Loucy (cell line): ENCODE measurements around the gene CYYR1.

Experiments used
- H2AFZ ChIP-seq: fragments of 200-600 bp; sonication (generic); 2 replicates; pipeline ENCODE4 v1.6.0; 2016; ENCODE audit warnings: antibody characterized with exemption, mild to moderate bottlenecking, low read length, moderate library complexity
- H3F3A ChIP-seq: fragments of 200-600 bp; 2 replicates; pipeline ENCODE4 v1.6.0; 2016; ENCODE audit warnings: antibody characterized with exemption, low read depth, mild to moderate bottlenecking
- H3K27me3 ChIP-seq: fragments of 200-600 bp; sonication (generic); 2 replicates; pipeline ENCODE4 v1.6.1; 2014; ENCODE audit warnings: low read length, mild to moderate bottlenecking; ENCODE audit not compliant: insufficient read depth, poor library complexity, severe bottlenecking
- H3K36me3 ChIP-seq: fragments of 200-600 bp; sonication (generic); 2 replicates; pipeline ENCODE4 v1.6.1; 2016; ENCODE audit warnings: low read length; ENCODE audit not compliant: insufficient read depth
- H3K4me1 ChIP-seq: fragments of 200-600 bp; sonication (generic); 2 replicates; pipeline ENCODE4 v1.5.1; 2014; ENCODE audit warnings: low read length, mild to moderate bottlenecking; ENCODE audit not compliant: insufficient read depth, poor library complexity, severe bottlenecking
- H3K4me2 ChIP-seq: fragments of 200-600 bp; sonication (generic); 2 replicates; pipeline ENCODE4 v1.6.0; 2014; ENCODE audit warnings: antibody characterized with exemption, low read length, low read depth, mild to moderate bottlenecking; ENCODE audit not compliant: poor library complexity, severe bottlenecking
- H3K4me3 ChIP-seq: fragments of 200-600 bp; sonication (generic); 2 replicates; pipeline ENCODE4 v1.5.1; 2014; ENCODE audit warnings: low read length, mild to moderate bottlenecking, mixed read lengths; ENCODE audit not compliant: poor library complexity, severe bottlenecking
- H3K79me2 ChIP-seq: fragments of 200-600 bp; sonication (generic); 2 replicates; pipeline ENCODE4 v1.6.1; 2014; ENCODE audit warnings: low read length; ENCODE audit not compliant: insufficient read depth
- H3K9ac ChIP-seq: fragments of 200-600 bp; sonication (generic); 2 replicates; pipeline ENCODE4 v1.6.0; 2014; ENCODE audit warnings: mild to moderate bottlenecking, low read depth, low read length, moderate library complexity; ENCODE audit not compliant: poor library complexity, severe bottlenecking
- H3K9me2 ChIP-seq: fragments of 200-600 bp; sonication (generic); replicated peaks from 2 replicates; pipeline ENCODE4 v1.6.1; 2016; ENCODE audit warnings: low read depth, low read length, mixed read lengths
- H3K9me3 ChIP-seq: fragments of 200-600 bp; sonication (generic); 2 replicates; pipeline ENCODE4 v1.6.1; 2014; ENCODE audit warnings: mild to moderate bottlenecking, antibody characterized with exemption, low read length, low read depth; ENCODE audit not compliant: insufficient read depth
- H4K20me1 ChIP-seq: fragments of 200-600 bp; sonication (generic); 2 replicates; pipeline ENCODE4 v1.6.0; 2014; ENCODE audit warnings: antibody characterized with exemption, low read length, mild to moderate bottlenecking; ENCODE audit not compliant: insufficient read depth, poor library complexity, severe bottlenecking
- EZH2phosphoT487 ChIP-seq: fragments of 200-600 bp; IDR thresholded peaks from 2 replicates; pipeline ENCODE4 v1.6.1; 2018; ENCODE audit warnings: antibody characterized with exemption, mild to moderate bottlenecking, moderate library complexity, borderline replicate concordance
- TF ChIP-seq, protein P1 (sequence below): fragments of 200-600 bp; sonication (generic); conservative IDR thresholded peaks from 2 replicates; pipeline ENCODE4 v1.5.1; 2014; ENCODE audit warnings: mild to moderate bottlenecking, antibody characterized with exemption, low read length

CYYR1 gene

DNA sequence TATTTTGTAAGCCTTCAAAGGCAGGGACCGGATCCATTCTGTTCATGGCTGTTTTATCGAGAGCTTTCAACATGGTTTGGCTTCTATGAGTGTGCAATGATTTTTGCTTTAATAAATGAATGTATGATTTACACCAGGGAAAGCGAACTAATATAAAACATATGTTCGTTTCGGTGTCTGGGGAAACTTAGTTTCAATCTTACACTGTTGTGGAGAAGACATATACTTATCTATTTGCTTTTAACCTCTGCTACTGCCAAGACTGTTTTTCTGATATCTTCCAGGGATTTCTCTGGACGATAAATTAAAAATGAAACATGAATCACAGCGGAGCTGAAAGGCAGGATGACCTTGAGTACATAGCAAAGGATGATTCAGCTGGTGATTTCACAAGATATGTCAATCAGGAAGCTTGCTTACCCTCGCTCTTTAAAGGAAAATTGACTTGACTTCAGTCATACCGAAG, 14.7 kb upstream of the CYYR1 start:
- H3F3A ChIP-seq, result no peaks in the 10 kb centered on the region
- no peak overlapping the region for H3K9ac ChIP-seq
- H3K9me3 ChIP-seq, result 0 out of 2 replicates have a peak, but pooled peaks cover 3% of the 10 kb centered on the region
- H3K4me1 ChIP-seq, result no peaks in the 10 kb centered on the region
- H3K27me3 ChIP-seq, result no peaks in the 10 kb centered on the region
- H3K9me2 ChIP-seq, result no peaks in the 10 kb centered on the region
- H3K4me2 ChIP-seq, result no peak overlapping the region
- no peak overlapping the region for H3K4me3 ChIP-seq
- no peaks in the 10 kb centered on the region for H4K20me1 ChIP-seq
- H3K36me3 ChIP-seq, result no peaks in the 10 kb centered on the region
- H2AFZ ChIP-seq, result no peak overlapping the region
- TF ChIP-seq EZH2phosphoT487, result no peak
- TF ChIP-seq, protein P1, sequence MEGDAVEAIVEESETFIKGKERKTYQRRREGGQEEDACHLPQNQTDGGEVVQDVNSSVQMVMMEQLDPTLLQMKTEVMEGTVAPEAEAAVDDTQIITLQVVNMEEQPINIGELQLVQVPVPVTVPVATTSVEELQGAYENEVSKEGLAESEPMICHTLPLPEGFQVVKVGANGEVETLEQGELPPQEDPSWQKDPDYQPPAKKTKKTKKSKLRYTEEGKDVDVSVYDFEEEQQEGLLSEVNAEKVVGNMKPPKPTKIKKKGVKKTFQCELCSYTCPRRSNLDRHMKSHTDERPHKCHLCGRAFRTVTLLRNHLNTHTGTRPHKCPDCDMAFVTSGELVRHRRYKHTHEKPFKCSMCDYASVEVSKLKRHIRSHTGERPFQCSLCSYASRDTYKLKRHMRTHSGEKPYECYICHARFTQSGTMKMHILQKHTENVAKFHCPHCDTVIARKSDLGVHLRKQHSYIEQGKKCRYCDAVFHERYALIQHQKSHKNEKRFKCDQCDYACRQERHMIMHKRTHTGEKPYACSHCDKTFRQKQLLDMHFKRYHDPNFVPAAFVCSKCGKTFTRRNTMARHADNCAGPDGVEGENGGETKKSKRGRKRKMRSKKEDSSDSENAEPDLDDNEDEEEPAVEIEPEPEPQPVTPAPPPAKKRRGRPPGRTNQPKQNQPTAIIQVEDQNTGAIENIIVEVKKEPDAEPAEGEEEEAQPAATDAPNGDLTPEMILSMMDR, result no peak
- no peaks in the 10 kb centered on the region for H3K79me2 ChIP-seq

GRCh38 chr21:26583769-26584168, 10.7 kb upstream of the CYYR1 start:
- H3K4me2 ChIP-seq, result no peak overlapping the region
- H3K4me3 ChIP-seq, result no peak overlapping the region
- no peaks in the 10 kb centered on the region for H3F3A ChIP-seq
- no peaks in the 10 kb centered on the region for H3K79me2 ChIP-seq
- no peak overlapping the region for H2AFZ ChIP-seq
- TF ChIP-seq, protein P1, result no peak
- TF ChIP-seq EZH2phosphoT487, result no peak
- no peaks in the 10 kb centered on the region for H3K36me3 ChIP-seq
- 0 out of 2 replicates have a peak, but pooled peaks cover 3% of the 10 kb centered on the region for H3K9me3 ChIP-seq
- H3K9ac ChIP-seq, result no peak overlapping the region
- H4K20me1 ChIP-seq, result no peaks in the 10 kb centered on the region
- H3K9me2 ChIP-seq, result no peaks in the 10 kb centered on the region
- no peaks in the 10 kb centered on the region for H3K4me1 ChIP-seq
- no peaks in the 10 kb centered on the region for H3K27me3 ChIP-seq

DNA sequence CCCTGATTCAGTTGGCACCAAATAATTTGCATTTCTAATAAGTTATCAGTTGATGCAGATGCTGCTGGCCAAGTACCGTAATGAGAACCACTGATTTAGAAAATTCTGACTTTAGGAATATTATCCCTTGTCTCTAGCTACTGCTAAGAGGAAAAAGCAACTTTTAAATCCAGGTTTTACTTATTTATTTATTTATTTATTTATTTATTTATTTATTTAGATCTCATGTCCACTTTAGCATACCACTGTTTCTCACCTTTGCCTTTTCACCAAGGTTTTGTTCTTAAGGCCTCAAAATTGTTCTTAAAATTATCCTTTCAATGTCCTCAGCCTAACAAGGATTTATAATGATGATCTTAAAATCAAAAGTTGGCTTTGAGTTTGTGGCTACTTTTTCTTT, 8.7 kb upstream of the CYYR1 start:
- H3K4me2 ChIP-seq, result no peak overlapping the region

More for the DNA sequence above, 8.7 kb upstream of the CYYR1 start:
- H3K9ac ChIP-seq, result no peak overlapping the region
- no peaks in the 10 kb centered on the region for H3K9me2 ChIP-seq
- H3K4me3 ChIP-seq, result no peak overlapping the region
- H3K4me1 ChIP-seq, result no peaks in the 10 kb centered on the region
- no peaks in the 10 kb centered on the region for H3F3A ChIP-seq
- H3K9me3 ChIP-seq, result 0 out of 2 replicates have a peak, but pooled peaks cover 3% of the 10 kb centered on the region
- TF ChIP-seq EZH2phosphoT487, result no peak
- TF ChIP-seq, protein P1, result no peak
- no peaks in the 10 kb centered on the region for H4K20me1 ChIP-seq
- no peaks in the 10 kb centered on the region for H3K36me3 ChIP-seq
- no peaks in the 10 kb centered on the region for H3K27me3 ChIP-seq
- no peak overlapping the region for H2AFZ ChIP-seq
- H3K79me2 ChIP-seq, result no peaks in the 10 kb centered on the region
